Testis (tissue), 3 donors: Measurements from ENCODE around the gene MAST4. TPM values are rescaled to one million over a fixed set of nuclear protein-coding genes. Genes with fewer than 3 reads are reported as not detected.

Experiments
- DNase-seq: peaks from one replicate; pipeline ENCODE4 v3.0.0-alpha.2; 2019
- H3K27ac ChIP-seq, 2 donors: fragments of 200-600 bp; sonication (generic); one replicate each; pipeline ENCODE4 v1.5.1; 2019
- H3K27me3 ChIP-seq: fragments of 200-600 bp; sonication (generic); one replicate; pipeline ENCODE4 v1.5.1; 2019
- H3K36me3 ChIP-seq: fragments of 200-600 bp; sonication (generic); one replicate; pipeline ENCODE4 v1.5.1; 2017; ENCODE audit warnings: low read depth; ENCODE audit errors: missing control alignments
- H3K4me1 ChIP-seq: fragments of 200-600 bp; sonication (generic); one replicate; pipeline ENCODE4 v1.5.1; 2019
- H3K4me3 ChIP-seq, 2 donors: fragments of 200-600 bp; sonication (generic); one replicate each; pipeline ENCODE4 v1.5.1; 2017 to 2019
- H3K9me3 ChIP-seq: fragments of 200-600 bp; sonication (generic); one replicate; pipeline ENCODE4 v1.5.1; 2017
- CTCF ChIP-seq, 3 experiments: fragments of 450-650 bp in 2 of 3; fragments of 200-600 bp in 1 of 3; sonication (generic) in 1 of 3; IDR thresholded peaks; one replicate each; pipeline ENCODE4 v1.5.1; 2016 to 2019; ENCODE audit warnings: antibody characterized with exemption in 3 of 3, mild to moderate bottlenecking in 2 of 3, moderate library complexity in 1 of 3
- POLR2A ChIP-seq: fragments of 450-650 bp; IDR thresholded peaks from one replicate; pipeline ENCODE4 v1.6.1; 2017; ENCODE audit warnings: antibody characterized with exemption, mild to moderate bottlenecking, moderate library complexity
- WGBS, 2 donors: methylation state at CpG; one replicate each; pipeline ENCODE4 v1.1.5; 2018; 5-methylcytosine and 5-hydroxymethylcytosine counted together
- intact Hi-C: fragments of 100-400 bp; cut with DNase I; formaldehyde crosslinking; loops from one replicate; pipeline ENCODE4 v1.15.1; 2023; ENCODE audit warnings: low total_unique reads
- polyA plus RNA-seq: library from polyadenylated mRNA; stranded (reverse); fragments of 350-450 nt; fragmentation: Illumina TruSeq; extraction: RNeasy Lipid Tissue Mini Kit (QIAGEN cat#74804); gene quantifications from one replicate; pipeline ENCODE4 v1.2.3, GENCODE V29; 2014; ENCODE audit warnings: low read depth, low replicate concordance; ENCODE audit not compliant: insufficient read depth
- total RNA-seq, 2 donors: library from RNA; depleted of rRNA; stranded (reverse); fragments of >200 nt; gene quantifications; one replicate each; pipeline ENCODE4 v1.2.3, GENCODE V29; 2016

The MAST4 gene
- total and polyA plus RNA-seq, 3 donors from 2014 or later: 27.2 to 56.4 (median 51.4) TPM

DNA sequence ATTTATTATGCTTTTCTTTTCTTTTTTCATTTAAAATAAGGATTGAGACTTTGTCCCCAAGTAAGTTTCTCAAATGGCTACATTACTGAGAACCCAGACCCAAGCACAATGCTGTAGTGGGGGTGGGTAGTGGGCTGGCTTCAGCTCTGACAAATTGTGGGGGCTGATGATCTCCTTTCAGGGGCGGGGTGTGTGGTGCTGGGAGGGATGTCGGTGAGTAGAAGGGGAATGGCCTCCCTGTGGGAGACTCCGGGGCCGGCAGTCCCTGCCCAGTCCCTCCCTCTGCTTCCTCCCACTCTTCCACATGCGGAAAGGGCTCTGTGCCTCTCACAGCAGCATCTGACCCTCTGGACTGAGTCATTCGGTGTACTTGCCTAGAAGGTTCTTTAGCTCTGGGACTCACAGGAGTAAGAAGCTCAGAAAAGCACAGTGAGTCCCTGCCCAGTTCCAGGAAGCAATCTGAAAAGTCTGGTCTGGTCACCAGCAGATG lies 586.2 kb downstream of the MAST4 start:
- 27 to 40% methylated on average over 5 to 6 of the region's 6 CpGs for WGBS, 2 donors
- DNase-seq: peak; percentile 78
- no peak for TF ChIP-seq CTCF (IDR thresholded peaks at IDR 0.05)
- peak overlapping the region; percentile 55 to 77 for H3K27ac ChIP-seq
- intact Hi-C loops: no loop called here
- H3K36me3 ChIP-seq: no peaks in the 10 kb centered on the region
- H3K9me3 ChIP-seq: no peaks in the 10 kb centered on the region
- no peak overlapping the region for H3K4me3 ChIP-seq
- no peaks in the 10 kb centered on the region for H3K27me3 ChIP-seq
- peaks cover 8% of the 10 kb centered on the region for H3K4me1 ChIP-seq

GRCh38 chr5:67183859-67184258 lies 587.7 kb downstream of the MAST4 start:
- intact Hi-C loops: no loop called here
- 89 to 94% methylated on average over 3 of the region's 3 CpGs for WGBS, 2 donors
- H3K4me3 ChIP-seq: no peak overlapping the region
- H3K36me3 ChIP-seq: no peaks in the 10 kb centered on the region
- peaks cover 8% of the 10 kb centered on the region for H3K4me1 ChIP-seq
- H3K27me3 ChIP-seq: no peaks in the 10 kb centered on the region
- H3K9me3 ChIP-seq: no peaks in the 10 kb centered on the region
- no peak for DNase-seq
- H3K27ac ChIP-seq: no peak overlapping the region
- TF ChIP-seq CTCF (IDR thresholded peaks at IDR 0.05) (no peak), POLR2A (no peak)

DNA sequence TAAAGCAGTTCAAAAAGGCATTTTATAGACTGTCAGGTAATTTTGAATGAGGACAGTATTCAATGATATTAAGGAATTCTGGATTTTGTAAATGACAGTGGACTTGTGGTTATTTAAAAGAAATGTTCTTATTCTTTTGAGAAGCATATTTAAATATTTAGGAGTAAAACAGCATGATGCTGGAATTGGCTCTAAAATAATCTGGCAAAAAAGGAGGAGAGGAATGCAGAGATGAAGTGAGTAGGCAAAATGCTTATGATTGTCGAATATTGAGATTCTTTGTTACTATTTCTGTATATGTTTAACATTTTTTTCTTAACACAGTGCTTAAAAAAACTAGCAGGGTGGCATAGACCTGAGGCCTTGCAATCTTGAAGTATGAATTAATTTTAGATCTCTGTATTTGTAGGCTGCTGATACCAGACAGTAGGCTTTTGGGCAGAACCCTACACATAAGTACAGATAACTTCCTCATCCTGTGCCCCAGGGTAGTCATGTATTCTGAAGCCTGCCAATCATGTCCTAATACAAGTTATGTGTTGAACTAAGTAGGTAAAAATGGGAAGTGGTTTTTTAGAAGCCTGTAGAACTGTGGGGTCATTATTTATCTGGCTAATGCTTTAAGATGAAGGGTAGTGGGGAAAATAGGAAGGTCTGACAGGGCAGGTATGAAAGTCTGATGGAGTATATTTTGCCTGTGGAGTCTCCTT lies 591.0 kb downstream of the MAST4 start:
- no peaks in the 10 kb centered on the region for H3K27me3 ChIP-seq
- intact Hi-C loops: no loop called here
- no peaks in the 10 kb centered on the region for H3K9me3 ChIP-seq
- no peak for TF ChIP-seq POLR2A
- no peak for TF ChIP-seq CTCF (IDR thresholded peaks at IDR 0.05)
- H3K27ac ChIP-seq: no peak overlapping the region
- peaks cover under 1% of the 10 kb centered on the region for H3K4me1 ChIP-seq
- no peak for DNase-seq
- no peaks in the 10 kb centered on the region for H3K36me3 ChIP-seq
- 55 to 58% methylated on average over 1 of the region's 1 CpG for WGBS, 2 donors
- no peak overlapping the region for H3K4me3 ChIP-seq

DNA sequence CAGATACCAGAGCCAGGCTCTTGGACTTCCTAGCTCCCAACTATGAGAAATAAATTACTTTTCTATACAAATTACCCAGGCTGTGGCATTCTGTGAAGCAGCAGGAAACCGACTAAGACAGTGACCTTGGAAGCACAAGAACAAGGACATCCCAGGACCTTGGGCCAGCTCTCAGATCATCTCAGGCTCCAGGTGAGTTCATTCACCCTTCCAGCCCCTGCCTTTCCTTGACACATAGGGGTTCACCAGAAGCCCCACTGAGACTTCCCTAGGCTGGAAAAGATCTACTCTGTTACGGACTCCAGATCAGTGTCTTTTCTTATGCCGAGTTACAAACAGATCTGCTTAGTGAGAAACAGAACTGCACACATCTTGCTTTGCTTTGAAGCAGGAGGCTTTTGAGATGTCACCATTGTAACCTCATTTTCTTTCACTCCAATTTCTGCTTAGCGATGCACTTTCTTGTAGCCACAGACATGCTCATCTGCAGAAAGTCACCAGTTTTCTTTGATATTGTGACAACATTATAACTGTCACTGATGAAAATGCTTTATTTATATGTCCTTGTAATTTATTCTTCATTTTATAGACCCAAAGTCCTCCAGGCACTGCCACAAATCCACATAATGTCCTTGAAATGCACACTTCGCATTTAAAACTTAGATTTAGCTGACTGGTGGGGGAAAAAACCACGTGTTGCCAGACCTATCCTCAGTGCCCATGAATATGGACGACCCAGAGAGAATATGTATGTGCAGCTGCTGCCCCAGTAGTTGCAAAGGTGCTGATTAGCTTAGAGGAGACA lies 592.3 kb downstream of the MAST4 start:
- H3K36me3 ChIP-seq: no peaks in the 10 kb centered on the region
- no peak for DNase-seq
- TF ChIP-seq POLR2A (no peak), CTCF (IDR thresholded peaks at IDR 0.05) (no peak)
- no peaks in the 10 kb centered on the region for H3K27me3 ChIP-seq
- H3K9me3 ChIP-seq: no peaks in the 10 kb centered on the region
- peaks cover 9% of the 10 kb centered on the region for H3K4me1 ChIP-seq
- no peak overlapping the region for H3K4me3 ChIP-seq
- intact Hi-C loops: no loop called here
- WGBS, 2 donors: 82 to 84% methylated on average over 7 of the region's 7 CpGs
- no peak overlapping the region for H3K27ac ChIP-seq
